Uterus (tissue), 2 donors: ENCODE results near the gene MARVELD3.

Source experiments
- POLR2A ChIP-seq, 2 donors: fragments of 450-650 bp; IDR thresholded peaks; one replicate each; pipeline ENCODE4 v1.6.1; 2016; ENCODE audit warnings: antibody characterized with exemption in 2 of 2, mild to moderate bottlenecking in 1 of 2, moderate library complexity in 1 of 2
- TF ChIP-seq, protein P1 (sequence below), 4 experiments: fragments of 200-600 bp in 2 of 4; fragments of 450-650 bp in 2 of 4; sonication (generic) in 2 of 4; IDR thresholded peaks; one replicate each; pipeline ENCODE4 v1.5.1; 2016 to 2019; ENCODE audit warnings: antibody characterized with exemption in 4 of 4, mild to moderate bottlenecking in 2 of 4, moderate library complexity in 1 of 4

DNA sequence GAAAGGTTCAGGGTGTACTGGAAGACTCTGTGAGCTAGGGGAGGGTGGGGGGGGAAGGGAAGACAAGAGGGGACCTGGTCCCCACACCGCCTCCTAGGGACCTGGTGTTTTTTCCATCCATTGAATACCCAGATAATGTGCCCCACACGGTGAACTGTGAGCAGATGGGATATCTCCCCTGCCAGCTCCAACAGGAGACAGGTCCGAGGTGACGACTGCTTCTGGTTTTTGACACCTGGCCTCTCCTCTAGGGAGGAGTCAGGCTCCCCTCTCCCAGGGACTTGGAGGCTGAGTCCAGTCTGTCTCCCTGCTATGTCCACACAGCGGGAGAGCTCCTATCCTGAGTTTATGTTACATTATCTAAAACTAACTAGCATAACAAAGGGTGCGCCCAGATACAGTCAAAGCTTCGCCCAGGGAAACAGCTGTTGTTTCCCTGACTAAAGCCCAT, 1.8 kb downstream of the MARVELD3 start:
- TF ChIP-seq, protein P1, sequence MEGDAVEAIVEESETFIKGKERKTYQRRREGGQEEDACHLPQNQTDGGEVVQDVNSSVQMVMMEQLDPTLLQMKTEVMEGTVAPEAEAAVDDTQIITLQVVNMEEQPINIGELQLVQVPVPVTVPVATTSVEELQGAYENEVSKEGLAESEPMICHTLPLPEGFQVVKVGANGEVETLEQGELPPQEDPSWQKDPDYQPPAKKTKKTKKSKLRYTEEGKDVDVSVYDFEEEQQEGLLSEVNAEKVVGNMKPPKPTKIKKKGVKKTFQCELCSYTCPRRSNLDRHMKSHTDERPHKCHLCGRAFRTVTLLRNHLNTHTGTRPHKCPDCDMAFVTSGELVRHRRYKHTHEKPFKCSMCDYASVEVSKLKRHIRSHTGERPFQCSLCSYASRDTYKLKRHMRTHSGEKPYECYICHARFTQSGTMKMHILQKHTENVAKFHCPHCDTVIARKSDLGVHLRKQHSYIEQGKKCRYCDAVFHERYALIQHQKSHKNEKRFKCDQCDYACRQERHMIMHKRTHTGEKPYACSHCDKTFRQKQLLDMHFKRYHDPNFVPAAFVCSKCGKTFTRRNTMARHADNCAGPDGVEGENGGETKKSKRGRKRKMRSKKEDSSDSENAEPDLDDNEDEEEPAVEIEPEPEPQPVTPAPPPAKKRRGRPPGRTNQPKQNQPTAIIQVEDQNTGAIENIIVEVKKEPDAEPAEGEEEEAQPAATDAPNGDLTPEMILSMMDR (IDR thresholded peaks at IDR 0.05): no peak
- TF ChIP-seq POLR2A (IDR thresholded peaks at IDR 0.05): no peak
